Brain pericyte (primary cell): ENCODE data around the gene GOLPH3L.
"Not testable (repeated sequence)": the region's sequence is repeated elsewhere in the genome, so short reads cannot be mapped to it uniquely, and the experiment has no call there.

ENCODE experiments used
- DNase-seq: peaks from one replicate; pipeline ENCODE4 v3.0.0-alpha.2; 2012; ENCODE audit warnings: low read depth, low spot score

The GOLPH3L gene

DNA sequence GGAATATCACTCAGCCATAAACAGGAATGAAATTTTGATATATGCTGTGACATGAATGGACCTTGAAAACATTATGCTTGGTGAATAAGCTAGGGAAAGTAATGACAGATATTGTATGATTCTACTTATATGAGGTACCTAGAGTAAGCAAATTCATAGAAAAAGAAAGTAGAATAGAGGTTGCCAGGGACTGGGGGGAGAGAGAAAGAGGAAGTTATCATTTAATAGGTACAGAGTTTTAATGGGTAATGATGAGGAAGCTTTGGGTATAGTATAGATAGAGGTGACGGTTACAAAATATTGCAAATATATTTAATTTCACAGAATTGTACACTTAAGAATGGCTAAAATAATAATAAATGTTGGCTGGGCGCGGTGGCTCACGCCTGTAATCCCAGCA, 36.4 kb downstream of the GOLPH3L start:
- no peak for DNase-seq

GRCh38 chr1:150657064-150657463, 39.9 kb downstream of the GOLPH3L start:
- not testable (repeated sequence) for DNase-seq

- not testable (repeated sequence) for DNase-seq
Observed at GRCh38 chr1:150654635-150655034, 42.3 kb downstream of the GOLPH3L start.

GRCh38 chr1:150650193-150650592, 46.8 kb downstream of the GOLPH3L start:
- DNase-seq = no peak

GRCh38 chr1:150649441-150650075, 47.4 kb downstream of the GOLPH3L start:
- no peak for DNase-seq

DNA sequence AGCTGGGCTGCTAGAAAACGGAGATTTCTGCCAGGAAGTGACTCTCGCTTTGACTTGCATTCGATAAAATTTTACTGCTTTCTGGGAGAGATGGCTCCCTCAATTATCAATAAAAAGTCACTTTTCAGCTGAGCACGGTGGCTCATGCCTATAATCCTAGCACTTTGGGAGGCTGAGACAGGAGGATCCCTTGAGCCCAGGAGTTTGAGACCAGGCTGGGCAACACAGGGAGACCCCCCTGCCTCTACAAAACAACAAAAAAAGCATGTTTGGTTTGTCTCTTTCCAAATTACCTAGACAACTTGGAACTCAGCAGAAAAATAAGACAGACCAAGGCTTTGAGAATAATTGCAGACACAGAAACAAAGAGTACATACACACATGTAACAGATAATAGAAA, 54.7 kb downstream of the GOLPH3L start:
- DNase-seq = no peak

DNA sequence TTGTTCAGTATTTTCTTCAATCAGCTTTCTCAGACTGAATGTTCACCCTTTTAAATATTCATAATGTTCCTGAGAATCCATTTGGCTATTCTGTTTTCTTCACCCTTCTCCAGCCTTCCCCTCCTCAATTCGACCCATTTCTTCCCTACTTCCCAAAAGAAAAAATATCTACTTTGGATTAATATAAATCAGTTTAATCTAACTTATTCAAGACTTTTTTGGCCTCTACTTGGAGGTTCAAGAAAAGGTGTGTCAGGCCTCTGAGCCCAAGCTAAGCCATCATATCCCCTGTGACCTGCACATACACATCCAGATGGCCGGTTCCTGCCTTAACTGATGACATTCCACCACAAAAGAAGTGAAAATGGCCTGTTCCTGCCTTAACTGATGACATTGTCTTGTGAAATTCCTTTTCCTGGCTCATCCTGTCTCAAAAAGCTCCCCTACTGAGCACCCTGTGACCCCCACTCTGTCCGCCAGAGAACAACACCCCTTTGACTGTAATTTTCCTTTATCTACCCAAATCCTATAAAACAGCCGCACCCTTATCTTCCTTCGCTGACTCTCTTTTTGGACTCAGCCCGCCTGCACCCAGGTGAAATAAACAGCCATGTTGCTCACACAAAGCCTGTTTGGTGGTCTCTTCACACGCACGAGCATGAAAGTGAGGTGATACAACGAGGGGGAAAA, 55.7 kb downstream of the GOLPH3L start:
- DNase-seq = not testable (repeated sequence)

DNA sequence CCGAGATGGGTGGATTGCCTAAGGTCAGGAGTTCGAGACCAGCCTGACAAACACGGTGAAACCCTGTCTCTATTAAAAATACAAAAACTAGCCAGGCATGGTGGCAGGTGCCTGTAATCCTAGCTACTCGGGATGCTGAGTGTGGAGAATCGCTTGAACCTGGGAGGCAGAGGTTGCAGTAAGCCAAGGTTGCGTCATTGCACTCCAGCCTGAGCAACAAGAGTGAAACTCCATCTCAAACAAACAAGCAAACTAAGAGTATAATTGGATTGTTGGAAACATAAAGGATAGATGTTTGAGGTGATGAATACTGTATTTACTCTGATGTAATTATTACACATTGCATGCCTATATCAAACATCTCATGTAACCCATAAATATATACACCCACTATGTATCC, 58.5 kb downstream of the GOLPH3L start:
- not testable (repeated sequence) for DNase-seq

DNA sequence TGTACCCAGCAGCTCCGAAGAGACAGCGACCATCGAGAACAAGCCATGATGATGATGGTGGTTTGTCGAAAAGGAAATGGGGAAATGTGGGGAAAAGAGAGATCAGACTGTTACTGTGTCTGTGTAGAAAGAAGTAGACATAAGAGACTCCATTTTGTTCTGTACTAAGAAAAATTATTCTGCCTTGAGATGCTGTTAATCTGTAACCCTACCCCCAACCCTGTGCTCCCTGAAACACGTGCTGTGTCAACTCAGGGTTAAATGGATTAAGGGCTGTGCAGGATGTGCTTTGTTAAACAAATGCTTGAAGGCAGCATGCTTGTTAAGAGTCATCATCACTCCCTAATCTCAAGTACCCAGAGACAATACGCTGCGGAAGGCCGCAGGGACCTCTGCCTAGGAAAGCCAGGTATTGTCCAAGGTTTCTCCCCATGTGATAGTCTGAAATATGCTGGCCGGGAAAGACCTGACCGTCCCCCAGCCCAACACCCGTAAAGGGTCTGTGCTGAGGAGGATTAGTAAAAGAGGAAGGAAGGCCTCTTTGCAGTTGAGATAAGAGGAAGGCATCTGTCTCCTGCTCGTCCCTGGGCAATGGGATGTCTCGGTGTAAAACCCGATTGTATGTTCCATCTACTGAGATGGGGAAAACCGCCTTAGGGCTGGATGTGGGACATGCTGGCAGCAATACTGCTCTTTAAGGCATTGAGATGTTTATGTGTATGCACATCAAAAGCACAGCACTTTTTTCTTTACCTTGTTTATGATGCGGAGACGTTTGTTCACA, 61.9 kb downstream of the GOLPH3L start:
- not testable (repeated sequence) for DNase-seq

- peak; percentile 99 for DNase-seq
Observed at GRCh38 chr1:150629115-150629928, 67.6 kb downstream of the GOLPH3L start, which contains the start of gene ENSA. TSS of gene ENSA (minus strand) at chr1:150629612. CDS start at chr1:150629470, 142 bp downstream.

DNA sequence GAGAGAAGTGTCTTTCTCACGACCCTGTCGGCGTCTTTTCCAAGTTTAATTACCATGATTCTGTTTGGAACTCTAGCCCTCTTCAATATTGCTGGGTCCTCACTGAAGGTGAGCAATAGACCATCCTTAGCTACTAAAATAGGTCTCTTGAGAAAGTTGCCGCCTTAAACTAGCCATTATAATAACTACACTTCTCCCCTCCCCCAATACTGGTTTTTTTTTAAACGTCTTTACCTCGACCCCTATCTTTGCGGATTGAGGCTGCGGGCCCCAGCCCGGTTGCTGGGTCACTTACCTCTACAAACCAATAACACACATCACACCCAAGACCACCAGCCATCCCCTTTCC, 68.2 kb downstream of the GOLPH3L start:
- no peak for DNase-seq

- no peak for DNase-seq
Observed at GRCh38 chr1:150627826-150628410, 69.0 kb downstream of the GOLPH3L start.

GRCh38 chr1:150626150-150626549, 70.8 kb downstream of the GOLPH3L start:
- no peak for DNase-seq

DNA sequence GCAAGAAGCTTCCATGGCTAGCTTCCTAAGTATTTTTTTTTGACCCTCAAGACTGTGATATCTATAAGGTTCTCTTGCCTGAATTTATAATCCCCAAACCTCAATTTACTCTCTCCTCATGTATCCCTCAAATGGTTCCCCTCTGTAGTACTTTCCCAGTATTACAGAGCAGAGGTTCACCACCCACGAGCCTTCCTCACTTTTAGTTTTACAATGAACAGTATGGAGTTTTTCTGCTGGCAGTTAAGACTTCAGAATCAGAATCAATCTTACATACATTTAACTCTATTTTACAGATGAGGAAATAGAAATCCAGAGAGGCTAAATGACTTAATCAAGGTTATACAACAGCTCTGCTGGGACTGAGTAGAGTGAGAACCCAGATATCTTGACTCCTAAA, 72.4 kb downstream of the GOLPH3L start:
- not testable (repeated sequence) for DNase-seq

GRCh38 chr1:150624134-150624533, 72.8 kb downstream of the GOLPH3L start:
- not testable (repeated sequence) for DNase-seq

DNA sequence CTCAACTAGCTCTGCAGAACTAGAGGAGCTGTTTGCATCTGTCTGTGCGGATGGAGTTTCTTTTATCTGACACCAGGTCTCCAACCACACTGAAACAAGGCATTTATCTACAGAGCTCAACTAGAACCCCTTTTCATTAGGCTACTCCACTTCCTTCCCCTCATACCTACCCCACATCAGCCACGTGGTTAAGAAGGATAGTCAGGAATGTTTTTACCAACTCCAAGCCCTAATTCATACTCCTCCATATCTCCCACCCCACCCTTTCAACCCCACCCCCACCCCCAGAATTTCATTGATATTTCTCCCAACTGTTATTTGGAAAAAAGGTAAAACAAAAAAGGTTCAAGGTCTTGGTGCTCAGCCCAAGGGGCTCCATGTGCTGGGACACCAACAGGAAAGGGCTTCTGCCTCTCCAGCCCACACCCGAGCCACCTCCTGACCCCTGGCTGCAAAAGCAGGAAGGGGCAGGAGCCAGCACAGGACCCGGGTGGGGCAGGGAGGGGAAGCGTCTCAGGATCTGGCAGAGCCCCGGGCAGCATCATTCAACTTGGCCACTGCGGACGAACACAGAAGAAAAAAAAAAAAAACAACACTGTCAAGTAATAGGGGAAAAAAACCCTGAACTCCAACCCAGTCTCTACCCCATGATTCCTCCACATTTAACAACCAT, 74.5 kb downstream of the GOLPH3L start:
- DNase-seq = no peak

GRCh38 chr1:150621497-150622302, 75.3 kb downstream of the GOLPH3L start:
- no peak for DNase-seq

DNA sequence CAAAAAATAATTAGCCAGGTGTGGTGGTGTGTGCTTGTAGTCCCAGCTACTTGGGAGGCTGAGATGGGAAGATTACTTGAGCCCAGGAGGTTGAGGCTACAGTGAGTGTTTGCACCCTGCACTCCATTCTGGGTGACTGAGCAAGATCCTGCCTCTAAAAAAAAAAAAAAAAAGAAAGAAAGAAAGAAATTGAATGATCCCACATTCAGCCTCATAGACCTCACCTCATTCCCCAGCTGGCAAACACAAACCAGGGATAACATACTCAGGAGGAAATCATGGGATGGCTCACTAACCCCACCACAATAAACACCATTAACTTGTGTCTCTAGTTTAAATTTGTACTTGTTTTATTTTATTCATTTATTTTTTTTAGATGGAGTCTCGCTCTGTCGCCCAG, 76.0 kb downstream of the GOLPH3L start:
- no peak for DNase-seq

DNA sequence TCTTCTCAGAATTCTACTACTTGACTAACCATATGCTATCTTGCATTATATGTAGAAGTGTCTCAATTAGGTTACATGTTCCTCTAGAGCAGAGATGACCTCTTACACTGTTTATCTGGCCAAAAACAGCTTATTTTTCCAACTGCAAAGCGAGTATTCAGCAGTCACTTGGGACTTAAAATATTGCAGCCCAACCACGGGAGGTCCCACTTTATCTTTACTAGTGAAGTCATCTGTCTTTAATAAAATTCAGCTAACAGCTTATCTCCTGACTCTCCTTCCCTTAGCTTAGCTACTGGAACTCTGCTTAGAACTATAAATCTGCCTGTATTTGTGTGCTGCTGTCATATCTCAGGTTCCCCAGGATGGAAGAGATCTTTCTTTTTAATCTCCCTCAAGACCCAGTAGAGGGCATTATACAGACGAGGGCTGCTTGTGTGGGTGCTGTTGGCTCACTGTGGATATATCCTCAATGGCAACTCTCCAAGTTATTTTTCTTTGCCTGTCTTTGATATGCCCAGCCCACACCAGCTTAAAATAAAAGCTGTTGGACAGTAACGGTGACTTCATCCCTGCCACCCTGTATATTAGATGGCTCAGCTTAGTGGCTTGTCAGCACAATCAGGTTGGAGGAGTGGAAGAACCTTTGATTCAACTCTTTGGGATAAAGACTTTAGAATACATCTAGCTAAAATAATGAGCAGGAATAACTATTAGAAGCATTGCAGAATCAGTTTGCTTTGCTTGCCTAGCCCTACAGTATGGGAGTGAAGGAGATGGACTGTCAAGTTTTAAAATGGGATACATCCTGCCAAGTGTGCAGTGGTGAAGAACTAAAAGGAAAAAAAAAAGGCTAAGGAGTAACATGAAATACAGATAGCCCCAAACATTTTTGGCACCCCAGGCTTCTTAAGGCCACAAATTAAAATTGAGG, 77.1 kb downstream of the GOLPH3L start:
- DNase-seq = no peak
